Stimulated activated effector memory CD8-positive, alpha-beta T cell treated with anti-CD3 and anti-CD28 coated beads, Interleukin-12 subunit alpha, Interleukin-12 subunit beta, amount 100 ng/mL, for 72 hours (primary cell): Measurements from ENCODE around the gene MYO1A.
"Not testable (repeated sequence)": the region's sequence is repeated elsewhere in the genome, so short reads cannot be mapped to it uniquely, and the experiment has no call there.

Experiments used
- ATAC-seq: fragments of 150-1000 bp; cut with Tn5 transposase; 2 replicates; pipeline ENCODE4 v1.10.0; 2021
- DNase-seq, 2 donors: peaks; one replicate each; pipeline ENCODE4 v3.0.0; 2021 to 2022; ENCODE audit warnings: low spot score in 2 of 2
- H3K27ac Mint-ChIP-seq: one replicate; pipeline ENCODE4 v1.8.0; 2022; ENCODE audit warnings: mild to moderate bottlenecking, mixed read lengths
- H3K36me3 Mint-ChIP-seq: one replicate; pipeline ENCODE4 v1.8.0; 2022; ENCODE audit warnings: mild to moderate bottlenecking, mixed read lengths
- H3K4me1 Mint-ChIP-seq: one replicate; pipeline ENCODE4 v1.8.0; 2022; ENCODE audit warnings: mixed read lengths
- H3K4me3 Mint-ChIP-seq: one replicate; pipeline ENCODE4 v1.8.0; 2022; ENCODE audit warnings: mild to moderate bottlenecking, mixed read lengths
- H3K9me3 Mint-ChIP-seq: one replicate; pipeline ENCODE4 v1.8.0; 2022; ENCODE audit warnings: mixed read lengths

Gene MYO1A

DNA sequence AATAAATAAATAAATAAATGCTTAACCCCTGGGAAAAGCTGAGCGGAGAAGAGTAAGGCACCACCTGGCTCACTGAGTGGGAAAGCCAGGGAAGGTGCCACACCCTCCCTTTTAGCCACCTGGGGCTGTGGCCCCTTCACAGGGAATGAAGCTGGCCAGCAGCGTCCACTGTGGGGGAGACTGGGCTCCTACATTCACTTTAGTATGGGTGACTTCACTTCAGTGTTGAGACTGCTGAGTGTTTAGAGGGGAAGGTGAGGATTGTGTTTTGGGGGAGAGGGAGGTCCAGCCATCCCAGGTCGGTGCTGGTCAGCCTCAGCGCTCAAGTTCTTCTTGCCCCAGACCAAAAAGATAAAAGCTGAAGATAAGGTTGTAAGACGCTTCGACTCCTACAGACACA lies 40.6 kb upstream of the MYO1A start:
- Mint-ChIP-seq H3K9me3 (no peaks in the 10 kb centered on the region), H3K27ac (peak overlapping the region; percentile 93), H3K4me1 (peaks cover 83% of the 10 kb centered on the region), H3K36me3 (peaks cover 90% of the 10 kb centered on the region), H3K4me3 (peak overlapping the region; percentile 98)
- ATAC-seq (no peak), DNase-seq (no peak)

- no peaks in the 10 kb centered on the region for H3K9me3 Mint-ChIP-seq
- H3K4me1 Mint-ChIP-seq: peaks cover 83% of the 10 kb centered on the region
- peak in 1 of 2 donors; percentile 80 for DNase-seq
- peak overlapping the region; percentile 98 for H3K4me3 Mint-ChIP-seq
- no peak for ATAC-seq
- H3K27ac Mint-ChIP-seq: peak overlapping the region; percentile 93
- H3K36me3 Mint-ChIP-seq: peaks cover 81% of the 10 kb centered on the region
Measured at GRCh38 chr12:57089271-57090245, 39.6 kb upstream of the MYO1A start.

- peak; percentile 66 for ATAC-seq
- H3K9me3 Mint-ChIP-seq: no peaks in the 10 kb centered on the region
- peak within 1 kb of the TSS; percentile 98 for H3K4me3 Mint-ChIP-seq
- peak within 1 kb of the TSS; percentile 93 for H3K27ac Mint-ChIP-seq
- peaks cover 72% of the 10 kb centered on the region for H3K36me3 Mint-ChIP-seq
- H3K4me1 Mint-ChIP-seq: peaks cover 78% of the 10 kb centered on the region
- peak; percentile 76 to 93 for DNase-seq
Measured at GRCh38 chr12:57088354-57089270, 38.7 kb upstream of the MYO1A start, which contains the start of gene NAB2. NAB2 (plus strand) TSS chr12:57089114; CDS start chr12:57089272, 158 bp downstream.

- ATAC-seq: peak; percentile 72
- H3K9me3 Mint-ChIP-seq: no peaks in the 10 kb centered on the region
- DNase-seq: peak; percentile 70 to 90
- peak overlapping the region; percentile 93 for H3K27ac Mint-ChIP-seq
- H3K4me3 Mint-ChIP-seq: peak overlapping the region; percentile 98
- H3K4me1 Mint-ChIP-seq: peaks cover 70% of the 10 kb centered on the region
- peaks cover 64% of the 10 kb centered on the region for H3K36me3 Mint-ChIP-seq
Measured at GRCh38 chr12:57087691-57088353, 37.9 kb upstream of the MYO1A start.

GRCh38 chr12:57087010-57087690 lies 37.2 kb upstream of the MYO1A start:
- Mint-ChIP-seq H3K36me3 (peaks cover 57% of the 10 kb centered on the region), H3K9me3 (no peaks in the 10 kb centered on the region), H3K4me3 (peak overlapping the region; percentile 98), H3K27ac (peak overlapping the region; percentile 93), H3K4me1 (peaks cover 64% of the 10 kb centered on the region)
- ATAC-seq (peak; percentile 66), DNase-seq (peak; percentile 81 to 91)

- peak in 1 of 2 donors; percentile 73 for DNase-seq
- H3K36me3 Mint-ChIP-seq: peaks cover 51% of the 10 kb centered on the region
- peak overlapping the region; percentile 98 for H3K4me3 Mint-ChIP-seq
Measured at GRCh38 chr12:57086493-57087009, 36.6 kb upstream of the MYO1A start.

DNA sequence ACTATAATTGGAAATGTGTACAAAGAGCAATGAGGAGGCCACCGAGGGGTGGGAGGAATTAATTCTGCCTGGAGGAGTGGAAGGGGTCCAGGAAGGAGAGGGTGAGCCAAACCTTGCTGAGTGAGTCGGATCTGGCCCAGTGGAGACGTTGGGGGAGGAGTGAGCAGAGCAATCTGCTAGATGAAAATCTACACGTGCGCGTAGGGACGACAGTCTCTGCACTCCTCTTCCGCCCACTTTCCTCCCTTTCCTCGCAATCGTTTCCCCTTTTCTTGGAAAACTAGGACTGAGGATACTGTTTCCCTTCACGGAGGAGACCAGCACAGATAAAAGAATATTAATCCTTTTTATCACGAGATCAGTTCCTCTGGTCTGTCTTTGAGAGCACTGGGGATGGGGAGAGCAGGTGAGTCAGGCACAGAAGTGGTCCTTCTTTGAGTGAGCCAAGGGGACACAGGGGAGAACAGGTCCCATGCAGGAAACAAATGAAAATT lies 36.1 kb upstream of the MYO1A start:
- DNase-seq (no peak), ATAC-seq (no peak)
- Mint-ChIP-seq H3K4me1 (peaks cover 53% of the 10 kb centered on the region), H3K4me3 (peak overlapping the region; percentile 98), H3K27ac (peak overlapping the region; percentile 93), H3K36me3 (peaks cover 46% of the 10 kb centered on the region), H3K9me3 (no peaks in the 10 kb centered on the region)

More at GRCh38 chr12:57086493-57087009, 36.6 kb upstream of the MYO1A start:
- Mint-ChIP-seq H3K4me1 (peaks cover 58% of the 10 kb centered on the region), H3K9me3 (no peaks in the 10 kb centered on the region), H3K27ac (peak overlapping the region; percentile 93)
- no peak for ATAC-seq

DNA sequence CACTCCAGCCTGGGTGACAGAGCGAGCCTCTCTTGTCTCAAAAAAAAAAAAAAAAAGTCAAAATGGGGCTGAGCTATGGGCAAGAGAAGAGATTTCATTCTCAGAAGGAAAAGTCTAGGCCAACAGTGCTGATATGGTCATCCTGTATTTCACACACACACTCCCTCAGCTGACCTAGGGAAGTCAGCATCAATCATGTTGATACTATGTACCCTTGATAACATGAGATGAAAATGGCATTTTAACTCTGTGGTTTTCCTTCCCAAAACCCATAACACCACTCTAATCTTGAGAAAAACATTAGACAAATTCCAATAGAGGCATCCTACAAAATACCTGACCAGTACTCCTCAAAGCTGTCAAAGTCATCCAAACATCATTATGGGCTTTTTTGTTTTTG lies 30.9 kb upstream of the MYO1A start:
- DNase-seq (no peak), ATAC-seq (no peak)
- Mint-ChIP-seq H3K36me3 (peaks cover 34% of the 10 kb centered on the region), H3K9me3 (no peaks in the 10 kb centered on the region), H3K27ac (no peak overlapping the region), H3K4me3 (no peak overlapping the region), H3K4me1 (peaks cover 31% of the 10 kb centered on the region)

DNA sequence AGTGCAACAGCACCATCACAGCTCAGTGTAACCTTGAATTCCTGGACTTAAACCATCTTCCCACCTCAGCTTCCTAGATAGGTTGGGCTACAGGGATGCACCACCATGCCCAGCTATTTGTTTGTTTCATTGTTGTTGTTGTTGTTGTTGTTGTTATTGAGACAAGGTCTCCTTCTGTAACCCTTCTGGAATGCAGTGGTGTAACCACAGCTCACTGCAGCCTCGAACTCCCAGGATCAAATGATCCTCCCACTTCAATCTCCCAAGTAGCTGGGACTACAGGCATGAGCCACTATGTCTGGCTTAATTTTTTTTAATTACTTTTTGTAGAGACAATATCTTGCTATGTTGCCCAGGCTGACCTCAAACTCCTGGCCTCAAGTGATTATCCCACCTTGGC lies 29.9 kb upstream of the MYO1A start:
- Mint-ChIP-seq H3K36me3 (peaks cover 43% of the 10 kb centered on the region), H3K4me1 (peaks cover 20% of the 10 kb centered on the region), H3K27ac (peak overlapping the region; percentile 98), H3K9me3 (no peaks in the 10 kb centered on the region), H3K4me3 (peak overlapping the region; percentile 97)
- ATAC-seq: no peak
- no peak for DNase-seq

GRCh38 chr12:57078519-57079404 lies 28.8 kb upstream of the MYO1A start, which contains the start of gene NEMP1:
NEMP1 (minus strand) TSS chr12:57078791; CDS start chr12:57078745, 46 bp downstream.
- peak; percentile 76 to 95 for DNase-seq
- Mint-ChIP-seq H3K9me3 (no peaks in the 10 kb centered on the region), H3K4me3 (peak within 1 kb of the TSS; percentile 97), H3K27ac (peak within 1 kb of the TSS; percentile 98), H3K4me1 (peaks cover 14% of the 10 kb centered on the region), H3K36me3 (peaks cover 54% of the 10 kb centered on the region)
- ATAC-seq: peak; percentile 98

DNA sequence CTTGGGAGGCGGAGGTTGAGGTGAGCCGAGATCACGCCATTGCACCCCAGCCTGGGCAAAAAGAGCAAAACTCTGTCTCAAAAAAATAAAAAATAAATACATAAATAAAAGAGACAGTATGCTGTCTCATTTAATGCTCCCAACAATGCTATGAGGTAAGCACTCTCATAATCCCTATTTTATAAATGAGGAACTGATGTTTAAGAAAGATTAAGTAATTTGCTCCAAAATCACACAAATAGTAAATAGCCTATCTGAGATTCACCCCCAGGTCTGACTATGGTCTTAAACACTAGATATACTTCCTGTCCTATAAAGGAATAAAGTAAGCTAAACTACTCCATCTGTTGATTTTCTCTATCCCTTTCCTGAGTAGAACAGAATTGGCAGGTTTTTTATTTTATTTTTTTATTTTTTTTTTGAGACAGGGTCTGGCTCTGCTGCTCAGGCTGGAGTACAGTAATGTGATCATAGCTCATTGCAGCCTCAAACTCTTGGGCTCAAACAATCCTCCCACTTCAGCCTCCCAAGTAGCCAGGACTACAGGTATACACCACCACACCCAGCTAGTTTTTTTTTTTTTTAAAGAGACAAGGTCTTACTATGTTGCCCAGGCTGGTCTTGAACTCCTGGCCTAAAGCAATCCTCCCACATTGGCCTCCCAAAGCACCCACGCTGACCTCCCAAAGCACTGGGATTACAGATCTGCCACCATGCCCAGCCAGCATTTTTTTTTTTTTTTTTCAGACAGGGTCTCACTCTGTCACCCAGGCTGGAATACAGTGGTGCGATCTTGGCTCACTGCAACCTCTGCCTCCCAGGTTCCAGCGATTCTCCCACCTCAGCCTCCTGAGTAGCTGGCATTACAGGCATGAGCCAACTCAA lies 23.9 kb upstream of the MYO1A start:
- not testable (repeated sequence) for H3K9me3 Mint-ChIP-seq, ATAC-seq, H3K4me3 Mint-ChIP-seq, DNase-seq, H3K27ac Mint-ChIP-seq
- Mint-ChIP-seq H3K36me3 (peaks cover 97% of the 10 kb centered on the region), H3K4me1 (peaks cover 20% of the 10 kb centered on the region)

DNA sequence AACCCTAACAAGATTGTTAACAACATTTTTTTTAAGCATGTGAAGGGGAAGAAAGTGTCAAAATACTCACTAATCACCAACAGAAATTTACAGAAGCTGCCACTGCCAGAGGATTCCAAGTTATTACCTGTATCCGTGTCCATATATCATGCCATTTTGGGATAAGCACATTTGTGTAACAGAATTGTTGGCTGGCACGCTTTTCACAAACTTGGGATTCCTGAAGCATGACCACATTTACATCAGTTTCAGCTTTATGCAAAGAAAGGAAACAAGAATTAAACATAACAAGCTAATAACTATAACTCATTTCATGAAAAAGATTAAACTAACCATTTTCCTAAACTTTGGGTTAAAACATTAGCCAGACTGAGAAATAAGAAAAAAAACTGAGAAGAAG lies 22.7 kb upstream of the MYO1A start:
- peaks cover 97% of the 10 kb centered on the region for H3K36me3 Mint-ChIP-seq
- H3K4me3 Mint-ChIP-seq: no peak overlapping the region
- no peaks in the 10 kb centered on the region for H3K9me3 Mint-ChIP-seq
- H3K4me1 Mint-ChIP-seq: peaks cover 20% of the 10 kb centered on the region
- ATAC-seq: no peak
- DNase-seq: no peak
- H3K27ac Mint-ChIP-seq: no peak overlapping the region
